ENCODE data around the gene RAB3C. TPM values are rescaled to one million over a fixed set of nuclear protein-coding genes. Genes with fewer than 3 reads are reported as not detected.

Gene RAB3C
- total RNA-seq, 1 experiment from 2014 or later = not detected

DNA sequence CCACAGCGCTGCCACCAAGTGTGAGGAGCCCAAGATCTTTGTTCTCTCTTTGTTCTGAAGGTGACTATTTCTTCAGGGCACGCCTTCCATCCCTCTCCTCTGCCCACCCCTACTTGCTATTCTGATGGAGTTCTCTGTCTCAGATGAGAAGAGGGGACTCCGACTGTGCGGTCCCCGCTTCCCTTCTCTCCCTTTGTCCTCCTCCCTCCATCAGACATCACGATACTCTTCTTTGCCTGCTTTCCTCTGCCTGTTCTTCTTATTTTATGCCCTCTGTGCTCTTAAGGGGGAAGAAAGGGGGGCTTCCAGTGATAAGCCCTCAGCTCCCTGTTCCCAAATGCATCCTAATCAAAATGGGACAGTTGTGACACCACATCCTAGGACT is 307.8 kb downstream of the RAB3C start:
- in situ Hi-C loops (cut with HindIII; ENCODE audit: low sequenced_read_pairs) = no loop called here
- no peak for DNase-seq (ENCODE audit: low spot score)

DNA sequence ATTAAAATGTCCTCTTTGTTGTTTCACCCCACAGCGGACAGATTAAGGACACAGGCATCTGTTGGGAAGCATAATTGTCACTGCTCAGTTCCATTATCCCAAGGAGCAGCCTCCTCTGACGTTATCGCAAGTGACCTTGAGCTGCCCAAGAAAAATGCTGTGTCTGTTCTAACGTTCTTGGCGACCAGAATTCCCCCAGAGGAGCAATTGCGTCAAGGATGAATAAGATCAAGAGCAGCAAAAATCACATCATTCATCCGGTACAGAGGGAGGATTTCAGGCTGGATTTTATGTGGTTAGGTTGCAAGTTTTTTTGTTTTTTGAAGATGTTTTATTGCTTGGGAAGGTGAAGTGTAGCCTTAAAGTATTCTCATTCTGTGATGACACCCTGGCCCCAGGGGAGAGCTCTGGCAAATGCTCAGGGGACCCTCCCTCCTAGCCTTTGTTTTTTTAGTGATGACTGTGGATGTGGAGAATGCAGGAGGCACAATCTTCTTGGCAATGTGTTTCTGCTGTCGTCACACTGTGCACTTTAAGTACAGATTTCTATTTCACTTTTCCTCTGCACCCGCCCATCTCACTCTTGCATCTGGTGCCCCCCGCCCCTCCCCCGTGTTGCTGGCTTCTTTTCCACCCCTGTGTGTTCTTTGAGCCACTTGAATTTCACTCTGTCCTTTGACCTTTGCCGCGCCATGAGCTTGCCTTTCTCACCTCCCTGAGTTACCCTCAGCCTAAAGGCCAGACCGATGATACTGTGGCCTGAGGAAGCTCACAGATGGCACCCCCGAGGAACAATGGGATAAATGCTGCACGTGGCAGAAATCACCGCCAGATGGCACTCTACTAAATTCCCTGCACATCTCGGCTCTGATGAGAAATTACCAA is 308.5 kb downstream of the RAB3C start:
- peak; percentile 76 for DNase-seq (ENCODE audit: low spot score)
- in situ Hi-C loops (cut with HindIII; ENCODE audit: low sequenced_read_pairs) = no loop called here

DNA sequence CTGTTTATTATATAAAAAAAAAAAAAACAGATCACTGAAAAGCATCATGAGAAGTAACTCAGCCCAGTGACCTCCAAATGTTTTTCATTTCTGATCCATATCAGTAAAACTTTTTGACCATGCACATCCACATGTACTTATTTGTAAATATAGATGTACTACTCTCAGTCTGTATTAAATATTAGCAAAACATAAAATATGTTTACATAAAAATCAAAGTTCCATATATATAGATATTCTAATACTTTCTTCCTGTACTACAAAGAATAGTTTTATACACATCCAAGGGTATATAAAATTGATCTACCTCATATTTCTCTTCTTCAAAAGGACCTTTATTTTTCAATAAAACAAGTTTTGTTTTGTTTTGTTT is 309.1 kb downstream of the RAB3C start:
- in situ Hi-C loops (cut with HindIII; ENCODE audit: low sequenced_read_pairs) = no loop called here
- DNase-seq (ENCODE audit: low spot score) = no peak

DNA sequence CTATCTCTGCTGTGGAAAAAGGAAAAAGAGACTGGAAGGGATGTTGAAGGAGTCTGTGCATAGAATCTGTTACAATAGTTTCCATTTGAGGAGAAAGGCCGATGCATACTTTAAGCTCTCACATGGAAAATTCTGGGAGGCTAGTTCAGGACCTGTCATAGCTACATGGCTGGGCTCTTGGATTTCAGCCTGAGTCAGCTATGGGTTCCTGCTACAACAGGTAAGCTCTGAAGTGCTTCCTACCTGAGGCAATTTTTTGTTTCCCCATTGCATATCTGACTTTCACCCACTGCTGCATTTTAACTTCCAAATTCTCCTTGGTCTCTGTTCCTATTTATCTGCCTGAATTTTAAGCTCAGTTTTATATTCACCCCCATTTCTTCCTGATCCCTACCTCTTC is 310.7 kb downstream of the RAB3C start:
- in situ Hi-C loops (cut with HindIII; ENCODE audit: low sequenced_read_pairs) = no loop called here

DNA sequence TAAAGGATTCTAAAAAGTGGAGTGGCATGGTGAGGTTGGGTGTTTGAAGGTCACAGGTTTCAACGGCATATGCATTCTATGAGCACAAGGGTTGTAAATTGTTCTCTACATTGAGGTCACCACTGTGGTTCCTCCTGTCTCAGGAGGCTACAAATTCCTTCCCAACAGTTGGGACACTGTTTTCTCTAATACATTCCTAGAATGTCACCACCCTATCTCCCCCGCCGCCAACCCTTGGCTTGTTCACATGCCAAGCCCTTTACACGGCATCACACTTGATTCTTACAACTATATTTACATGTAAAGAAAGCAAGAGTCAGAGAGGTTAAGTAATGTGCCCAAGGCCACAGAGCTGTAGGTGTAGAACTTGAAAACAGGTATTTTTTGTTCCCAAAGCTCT is 315.1 kb downstream of the RAB3C start:
- DNase-seq (ENCODE audit: low spot score) = no peak
- in situ Hi-C loops (cut with HindIII; ENCODE audit: low sequenced_read_pairs) = no loop called here

More for the DNA sequence above, 310.7 kb downstream of the RAB3C start:
- DNase-seq (ENCODE audit: low spot score) = no peak

DNA sequence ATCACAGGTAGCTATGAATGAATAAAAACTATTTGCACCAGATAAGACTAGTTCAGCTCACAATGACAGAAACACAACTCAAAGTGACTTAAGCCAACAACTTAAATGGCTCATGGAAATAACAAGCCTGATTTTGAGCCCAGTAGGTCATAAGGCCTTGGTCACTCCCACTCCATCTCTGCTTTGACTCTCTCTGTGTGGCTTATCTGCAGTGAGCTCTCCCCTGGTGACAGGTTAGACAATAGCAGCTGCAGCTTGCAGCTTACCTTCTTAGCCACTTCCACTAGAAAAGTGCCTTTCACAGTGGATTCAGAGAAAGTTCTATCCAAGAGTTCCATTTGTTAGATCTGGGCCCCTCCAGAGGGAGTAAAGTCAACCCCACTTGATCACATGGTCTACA is 315.7 kb downstream of the RAB3C start:
- DNase-seq (ENCODE audit: low spot score) = no peak
- in situ Hi-C loops (cut with HindIII; ENCODE audit: low sequenced_read_pairs) = no loop called here

DNA sequence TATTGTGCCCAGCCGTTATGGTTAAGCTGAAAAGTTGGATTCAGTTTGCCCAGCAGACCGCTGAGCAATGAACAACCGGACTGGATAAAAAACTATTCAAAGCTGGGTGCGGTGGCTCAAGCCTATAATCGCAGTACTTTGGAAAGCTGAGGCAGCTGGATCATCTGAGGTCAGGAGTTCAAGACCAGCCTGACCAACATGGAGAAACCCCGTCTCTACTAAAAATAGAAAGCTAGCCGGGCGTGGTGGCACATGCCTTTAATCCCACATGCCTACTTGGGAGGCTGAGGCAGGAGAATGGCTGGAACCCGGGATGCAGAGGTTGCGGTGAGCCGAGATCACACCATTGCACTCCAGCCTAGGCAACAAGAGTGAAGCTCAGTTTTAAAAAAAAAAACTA is 318.4 kb downstream of the RAB3C start:
- in situ Hi-C loops (cut with HindIII; ENCODE audit: low sequenced_read_pairs) = no loop called here
- no peak for DNase-seq (ENCODE audit: low spot score)

DNA sequence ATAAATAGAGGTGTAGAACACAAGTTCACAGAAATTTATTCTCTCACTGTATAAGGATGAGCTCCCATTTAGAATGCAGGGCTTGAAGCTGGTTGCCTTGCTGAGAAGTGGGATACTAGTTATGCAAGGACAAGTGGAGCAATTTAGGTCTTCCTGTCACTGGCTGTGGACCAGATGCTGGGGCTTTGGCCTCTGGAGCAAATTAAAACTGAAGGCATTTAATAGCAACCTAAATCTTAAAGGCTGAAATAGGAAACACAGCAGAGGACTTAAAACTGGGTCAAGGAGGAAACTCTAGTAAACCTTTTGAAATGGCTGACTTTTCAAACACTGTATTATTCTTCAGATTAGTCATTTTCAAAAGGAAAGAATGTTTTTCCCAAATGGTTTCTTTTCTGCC is 319.4 kb downstream of the RAB3C start:
- in situ Hi-C loops (cut with HindIII; ENCODE audit: low sequenced_read_pairs) = no loop called here
- DNase-seq (ENCODE audit: low spot score) = no peak

DNA sequence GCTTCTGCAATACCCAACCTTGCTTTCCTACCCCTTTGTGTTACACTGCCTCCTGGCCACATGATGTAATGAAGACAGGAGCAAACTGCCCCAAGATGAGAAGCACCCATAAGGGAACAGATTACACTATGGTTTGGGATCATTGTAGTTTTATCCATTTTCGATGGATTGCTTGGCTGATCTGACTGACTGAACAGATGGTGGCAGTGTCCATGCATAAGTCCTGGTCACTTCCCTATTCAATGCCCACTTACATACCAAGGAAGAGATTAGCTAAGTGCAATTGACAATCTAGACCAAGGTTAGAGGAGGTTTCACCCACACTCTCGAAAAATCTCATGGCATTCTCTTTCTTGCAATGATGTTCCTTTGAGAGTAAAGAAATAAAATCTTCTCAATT is 319.9 kb downstream of the RAB3C start:
- in situ Hi-C loops (cut with HindIII; ENCODE audit: low sequenced_read_pairs) = no loop called here
- DNase-seq (ENCODE audit: low spot score) = no peak

DNA sequence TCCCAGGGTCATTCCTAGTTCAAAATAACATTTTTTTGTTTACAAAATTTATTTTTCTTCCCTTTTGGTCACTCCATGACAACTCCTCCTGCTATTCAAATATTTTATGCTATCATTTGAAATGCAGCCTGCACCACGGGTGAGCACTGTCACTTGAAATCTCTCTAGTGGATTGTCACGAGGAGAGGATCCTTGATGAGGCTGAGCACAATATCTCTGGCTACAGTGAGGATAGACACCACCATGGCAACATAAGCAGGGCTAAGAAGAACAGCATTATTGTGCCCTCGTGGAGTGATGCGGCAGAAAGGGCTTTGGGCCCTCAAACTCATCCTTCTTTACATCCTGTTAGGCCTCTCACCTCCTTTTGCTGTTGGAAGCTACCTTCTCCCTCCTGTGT is 321.9 kb downstream of the RAB3C start:
- in situ Hi-C loops (cut with HindIII; ENCODE audit: low sequenced_read_pairs) = no loop called here
- DNase-seq (ENCODE audit: low spot score) = no peak

DNA sequence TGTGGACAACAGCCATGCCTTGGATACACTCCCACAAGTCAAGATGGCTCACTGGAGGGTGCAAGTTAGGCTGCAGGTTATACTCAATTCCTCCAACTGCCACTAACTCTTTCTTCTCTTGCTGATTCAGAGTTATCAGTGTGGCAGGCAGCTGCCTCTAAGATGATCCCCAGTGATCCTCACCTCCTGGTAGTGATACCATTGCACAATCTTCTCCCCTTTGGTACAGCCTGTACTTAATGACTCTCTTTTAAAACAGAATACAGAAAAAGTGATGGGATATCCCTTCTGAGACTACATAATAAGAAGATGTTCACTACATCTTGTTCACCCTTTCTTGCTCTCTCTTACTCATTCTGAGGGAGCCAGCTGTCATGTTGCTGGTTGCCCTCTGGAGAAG is 323.1 kb downstream of the RAB3C start:
- no peak for DNase-seq (ENCODE audit: low spot score)
- in situ Hi-C loops (cut with HindIII; ENCODE audit: low sequenced_read_pairs) = no loop called here

Other genes starting within 250 kb of the RAB3C start
- gene PLK2, start 123.0 kb upstream of the RAB3C start, total RNA-seq (2014; rRNA removed; shearing (Covaris generic)) = 0.51 and 2.4 TPM in 2 replicates
- gene GAPT, start 91.6 kb upstream of the RAB3C start, total RNA-seq (2014; rRNA removed; shearing (Covaris generic)) = not detected in 2 replicates